Hepatic stellate cell (primary cell): ENCODE results near the gene COX7A1.
A peak's percentile ranks its signal among the peaks of the same experiment; 100 is the strongest.
"Not testable (repeated sequence)": the region's sequence is repeated elsewhere in the genome, so short reads cannot be mapped to it uniquely, and the experiment has no call there.

Source experiments
- DNase-seq: peaks from one replicate; pipeline ENCODE4 v3.0.0; 2011; ENCODE audit warnings: low spot score

COX7A1 gene

DNA sequence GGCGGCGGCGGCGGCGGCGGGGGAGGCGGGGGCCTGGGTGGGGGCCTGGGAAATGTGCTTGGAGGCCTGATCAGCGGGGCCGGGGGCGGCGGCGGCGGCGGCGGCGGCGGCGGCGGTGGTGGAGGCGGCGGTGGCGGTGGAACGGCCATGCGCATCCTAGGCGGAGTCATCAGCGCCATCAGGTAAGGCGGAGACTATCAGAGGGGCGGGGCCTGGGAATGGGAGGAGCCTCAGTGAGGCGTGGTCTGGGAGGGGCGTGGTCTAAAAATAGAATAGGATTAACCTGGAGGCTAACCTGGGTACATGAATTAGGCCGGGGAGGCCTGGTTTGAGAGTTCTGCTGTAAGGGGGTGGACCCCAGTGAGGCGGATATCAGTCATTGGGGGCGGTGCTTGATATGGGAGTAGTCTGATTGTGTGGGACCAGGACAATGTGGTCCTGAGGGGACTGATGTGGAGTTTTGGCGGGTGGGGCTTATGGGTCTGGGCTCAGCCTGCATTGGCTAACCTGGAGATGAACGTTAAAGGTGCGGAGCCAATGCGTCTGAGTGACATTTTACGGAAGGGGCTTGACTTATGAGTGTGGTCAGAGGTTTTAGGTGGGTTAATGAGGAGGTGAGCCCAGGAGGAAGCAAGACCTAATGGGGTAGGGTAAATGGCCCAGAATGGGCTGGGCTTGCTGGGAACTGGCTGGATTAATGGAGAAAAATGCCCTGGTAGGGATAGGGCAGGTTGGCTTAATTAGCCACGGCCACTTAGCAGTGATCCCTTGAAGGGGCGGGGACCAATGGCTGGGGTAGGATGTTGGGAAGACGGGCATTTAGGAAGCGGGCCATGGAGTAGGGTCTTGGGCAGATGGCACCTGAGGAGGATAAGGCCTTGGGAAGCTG is 11.0 kb downstream of the COX7A1 start:
- DNase-seq: peak; percentile 93

DNA sequence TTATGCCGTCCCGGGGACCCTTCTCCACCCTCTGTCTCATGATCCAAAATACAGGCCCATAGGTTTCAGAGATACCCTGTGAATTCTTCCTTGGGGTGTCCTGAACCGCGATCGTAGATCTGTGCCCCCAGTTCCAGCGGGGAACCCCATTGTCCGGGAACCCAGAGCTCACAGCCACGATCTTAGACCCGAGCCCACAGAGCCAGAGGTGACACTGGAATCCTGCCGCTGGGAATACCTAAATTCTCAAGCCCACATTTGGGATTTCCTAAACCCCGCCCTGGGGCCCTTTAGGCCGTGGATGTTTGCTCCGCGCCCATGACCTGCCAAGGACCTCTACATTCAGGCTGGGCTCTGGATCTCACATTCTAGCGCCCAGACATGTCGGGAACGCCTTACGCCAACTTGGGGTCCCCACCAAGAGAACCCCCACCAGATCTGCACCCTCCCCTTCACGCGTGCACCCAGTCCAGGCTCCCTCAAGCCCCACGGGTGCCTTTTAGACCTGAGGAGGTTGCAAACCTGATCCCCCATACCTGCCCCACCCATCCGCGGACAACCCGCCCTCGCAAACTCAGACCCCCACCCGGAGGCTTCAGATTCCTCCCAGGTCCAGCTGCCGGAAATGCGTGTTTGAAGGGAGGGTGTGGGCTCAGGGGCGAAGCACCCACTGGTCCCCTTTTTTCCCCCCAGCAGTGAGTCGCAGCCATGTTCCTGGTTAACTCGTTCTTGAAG is 11.8 kb downstream of the COX7A1 start:
- DNase-seq: peak; percentile 72

DNA sequence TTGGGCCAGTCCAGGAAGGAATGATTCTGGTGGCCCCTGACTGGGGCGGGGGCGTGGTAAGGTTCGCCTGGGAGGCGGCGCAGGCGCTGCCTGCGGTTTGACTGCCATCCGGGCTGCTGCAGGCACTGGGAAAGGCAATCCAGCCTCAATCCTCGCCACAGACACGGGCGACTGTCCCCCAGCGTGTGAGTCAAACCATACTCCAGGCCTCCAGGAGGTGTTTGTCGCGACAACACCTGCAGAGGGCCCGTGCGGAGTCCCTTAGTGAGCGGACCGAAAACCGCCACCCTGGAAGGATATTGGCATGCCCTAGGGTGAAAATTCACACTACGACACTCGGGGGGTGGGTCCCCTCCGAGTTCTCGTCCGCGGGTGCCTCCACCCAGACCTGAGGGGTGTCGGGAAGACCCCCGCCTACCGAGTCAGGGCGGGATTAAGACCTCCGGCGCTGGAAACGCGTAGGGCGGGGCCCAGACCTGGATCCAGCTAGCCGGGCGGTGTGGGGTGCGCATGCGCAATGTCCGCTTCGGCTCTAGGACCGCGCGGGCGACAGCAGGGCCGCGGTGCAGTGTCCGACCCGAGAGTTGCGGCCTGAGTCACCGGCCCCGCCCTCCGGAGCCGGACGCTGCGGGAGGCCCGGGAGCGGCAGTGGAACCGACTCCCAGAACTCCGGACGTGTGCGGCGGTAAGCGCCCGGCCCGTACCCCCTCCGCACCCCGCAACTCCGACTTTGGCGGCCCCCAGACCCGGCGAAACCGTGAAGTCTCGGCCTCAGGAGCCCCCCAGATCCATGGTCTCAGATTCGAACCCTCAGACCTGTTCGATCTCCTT is 12.6 kb downstream of the COX7A1 start, which contains the start of gene CAPNS1:
Gene CAPNS1, plus strand, starts transcription at position 594 of the 831 bp plus-strand sequence. CDS start 946 bp downstream, outside the sequence.
- peak; percentile 98 for DNase-seq

DNA sequence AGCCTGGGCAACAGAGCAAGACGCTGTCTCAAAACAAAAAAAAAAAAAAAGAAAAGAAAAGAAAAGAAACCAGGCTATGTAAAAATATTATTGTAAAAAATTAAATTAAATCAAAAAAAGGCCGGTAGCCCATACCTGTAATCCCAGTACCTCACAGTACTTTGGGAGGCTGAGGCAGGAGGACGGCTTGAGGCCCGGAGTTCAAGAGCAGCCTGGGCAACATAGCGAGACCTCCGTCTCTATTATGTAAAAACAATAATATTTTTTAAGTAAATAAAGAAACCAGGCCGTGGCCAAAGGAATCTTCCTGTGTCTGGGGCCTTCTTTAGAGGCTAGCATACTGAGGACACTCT is 13.2 kb downstream of the COX7A1 start:
- DNase-seq: no peak

DNA sequence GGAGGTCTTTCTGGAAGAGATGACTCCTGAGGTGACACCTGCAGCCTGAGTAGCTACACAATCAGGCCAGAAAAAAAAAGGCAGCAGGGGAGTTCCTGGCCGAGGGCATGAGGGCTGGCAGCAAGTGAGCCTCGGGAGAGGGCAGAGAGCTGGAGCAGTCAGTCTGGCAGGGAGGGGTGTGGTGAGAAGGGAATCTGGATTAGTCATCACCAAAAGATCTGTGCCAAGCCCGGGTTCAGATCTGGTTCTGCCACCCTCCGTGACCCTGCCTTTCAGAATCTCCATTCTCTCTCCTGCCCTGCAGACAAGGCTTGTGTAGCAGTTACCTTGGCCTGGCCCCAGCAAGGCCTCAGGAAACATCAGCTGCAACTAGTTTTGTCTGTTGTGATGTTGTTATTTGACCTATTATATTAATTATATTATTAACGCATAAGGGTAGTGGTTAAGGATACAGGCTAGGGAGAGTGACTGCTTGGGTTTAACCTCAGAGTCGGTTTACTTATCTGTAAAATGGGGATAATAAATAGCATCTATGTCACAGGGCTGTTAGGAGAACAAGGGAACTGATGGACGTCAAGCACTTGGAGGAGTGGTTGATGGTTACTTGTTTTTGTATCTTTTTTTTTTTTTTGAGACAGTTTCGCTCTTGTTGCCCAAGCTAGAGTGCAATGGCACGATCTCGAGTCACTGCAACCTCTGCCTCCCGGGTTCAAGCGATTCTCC is 15.1 kb downstream of the COX7A1 start:
- DNase-seq: peak; percentile 71

DNA sequence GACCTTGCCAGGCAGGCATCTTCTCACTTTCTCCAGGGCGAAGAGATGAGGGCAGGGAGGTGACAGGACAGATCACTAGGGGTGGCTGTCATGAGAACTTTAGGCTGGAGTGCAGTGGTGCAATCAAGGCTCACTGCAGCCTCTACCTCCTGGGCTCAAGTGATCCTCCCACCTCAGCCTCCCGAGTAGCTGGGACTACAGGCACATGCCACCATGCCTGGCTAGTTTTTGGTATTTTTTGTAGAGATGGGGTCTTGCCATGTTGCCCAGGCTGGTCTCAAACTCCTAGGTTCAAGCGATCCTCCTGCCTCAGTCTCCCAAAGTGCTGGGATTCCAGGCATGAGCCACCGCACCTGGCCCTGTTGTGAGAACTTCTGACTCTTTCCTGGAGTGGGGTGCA is 17.4 kb downstream of the COX7A1 start:
- not testable (repeated sequence) for DNase-seq

DNA sequence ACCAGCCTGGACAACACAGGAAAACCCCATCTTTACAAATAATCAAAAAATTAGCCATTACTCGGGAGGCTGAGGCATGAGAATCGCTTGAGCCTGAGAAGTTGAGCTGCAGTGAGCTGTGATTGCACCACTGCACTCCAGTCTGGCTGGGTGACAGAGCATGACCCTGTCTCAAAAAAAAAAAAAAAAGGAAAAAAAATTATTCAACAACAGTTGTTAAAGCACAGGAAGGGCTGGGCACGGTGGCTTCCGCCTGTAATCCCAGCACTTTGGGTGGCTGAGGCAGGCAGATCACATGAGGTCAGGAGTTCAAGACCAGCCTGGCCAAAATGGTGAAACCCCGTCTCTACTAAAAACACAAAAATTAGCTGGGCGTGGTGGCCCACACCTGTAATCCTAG is 21.0 kb downstream of the COX7A1 start:
- DNase-seq: not testable (repeated sequence)

DNA sequence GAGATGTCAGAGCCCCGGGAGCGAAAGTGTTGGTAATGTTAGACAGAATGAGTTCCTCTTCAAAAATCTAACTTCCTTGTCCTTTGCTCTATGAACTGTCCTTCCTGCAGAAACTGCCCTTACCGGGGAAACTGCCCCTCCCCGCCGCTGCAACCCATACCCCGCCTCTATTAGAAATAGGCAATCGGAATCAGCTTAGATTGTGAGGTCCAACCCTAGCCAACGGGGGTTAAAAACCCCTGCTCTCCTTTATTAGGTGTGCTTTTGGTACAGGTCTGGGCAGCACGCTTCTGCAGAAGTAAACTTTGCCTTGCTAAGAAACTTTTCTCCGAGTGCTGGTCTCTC is 23.9 kb downstream of the COX7A1 start:
- DNase-seq: no peak

DNA sequence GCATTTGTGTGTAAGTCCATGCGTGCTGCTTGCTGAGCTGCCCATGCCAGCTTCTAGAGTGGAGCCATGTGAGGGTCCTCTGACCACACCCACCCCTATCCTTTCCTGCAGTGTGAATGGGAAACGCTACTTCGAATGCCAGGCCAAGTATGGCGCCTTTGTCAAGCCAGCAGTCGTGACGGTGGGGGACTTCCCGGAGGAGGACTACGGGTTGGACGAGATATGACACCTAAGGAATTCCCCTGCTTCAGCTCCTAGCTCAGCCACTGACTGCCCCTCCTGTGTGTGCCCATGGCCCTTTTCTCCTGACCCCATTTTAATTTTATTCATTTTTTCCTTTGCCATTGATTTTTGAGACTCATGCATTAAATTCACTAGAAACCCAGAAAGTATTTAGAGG is 26.7 kb downstream of the COX7A1 start:
- DNase-seq: no peak

DNA sequence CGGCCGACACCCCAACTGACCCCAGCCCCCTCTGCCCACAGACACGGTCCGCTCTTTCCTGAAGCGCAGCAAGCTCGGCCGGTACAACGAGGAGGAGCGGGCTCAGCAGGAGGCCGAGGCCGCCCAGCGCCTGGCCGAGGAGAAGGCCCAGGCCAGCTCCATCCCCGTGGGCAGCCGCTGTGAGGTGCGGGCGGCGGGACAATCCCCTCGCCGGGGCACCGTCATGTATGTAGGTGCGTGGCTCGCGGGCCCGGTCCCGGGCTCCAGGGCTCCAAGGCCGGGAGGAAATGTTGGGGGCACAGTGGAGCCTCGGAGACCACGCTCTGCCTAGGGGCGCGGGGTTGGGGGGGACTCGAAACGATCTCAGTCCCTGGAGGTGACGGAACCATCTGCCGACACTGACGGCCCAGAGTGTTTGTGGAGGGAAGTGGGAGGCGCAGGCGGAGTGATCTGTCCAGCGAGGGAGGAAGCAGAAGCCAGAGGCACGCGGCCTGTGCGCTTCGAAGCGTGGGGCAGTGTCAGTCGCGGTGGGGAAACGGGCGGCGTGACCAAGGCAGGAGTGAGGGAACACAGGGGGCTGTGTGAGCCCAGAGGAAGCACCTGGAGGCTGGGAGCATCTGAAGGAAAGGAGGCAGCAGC is 30.6 kb downstream of the COX7A1 start:
- DNase-seq: no peak

DNA sequence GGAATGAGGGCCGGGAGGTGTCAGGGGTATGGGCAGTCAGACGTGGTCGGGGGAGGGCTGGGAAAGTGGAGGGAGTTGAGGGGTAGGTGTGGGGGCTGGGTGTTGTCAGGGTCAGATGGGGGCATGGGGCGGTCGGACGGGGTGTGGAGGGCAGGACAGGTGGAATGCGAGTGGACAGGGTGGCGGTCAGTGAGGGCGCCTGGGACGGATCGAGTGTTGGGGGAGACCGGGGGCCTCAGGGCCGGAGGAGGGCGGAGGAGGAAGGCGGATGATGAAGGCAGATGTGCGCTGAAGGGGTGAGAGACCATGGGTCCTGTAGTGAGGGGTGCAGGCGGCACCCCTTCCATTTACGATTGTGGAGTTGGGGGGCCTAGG is 31.3 kb downstream of the COX7A1 start:
- no peak for DNase-seq

DNA sequence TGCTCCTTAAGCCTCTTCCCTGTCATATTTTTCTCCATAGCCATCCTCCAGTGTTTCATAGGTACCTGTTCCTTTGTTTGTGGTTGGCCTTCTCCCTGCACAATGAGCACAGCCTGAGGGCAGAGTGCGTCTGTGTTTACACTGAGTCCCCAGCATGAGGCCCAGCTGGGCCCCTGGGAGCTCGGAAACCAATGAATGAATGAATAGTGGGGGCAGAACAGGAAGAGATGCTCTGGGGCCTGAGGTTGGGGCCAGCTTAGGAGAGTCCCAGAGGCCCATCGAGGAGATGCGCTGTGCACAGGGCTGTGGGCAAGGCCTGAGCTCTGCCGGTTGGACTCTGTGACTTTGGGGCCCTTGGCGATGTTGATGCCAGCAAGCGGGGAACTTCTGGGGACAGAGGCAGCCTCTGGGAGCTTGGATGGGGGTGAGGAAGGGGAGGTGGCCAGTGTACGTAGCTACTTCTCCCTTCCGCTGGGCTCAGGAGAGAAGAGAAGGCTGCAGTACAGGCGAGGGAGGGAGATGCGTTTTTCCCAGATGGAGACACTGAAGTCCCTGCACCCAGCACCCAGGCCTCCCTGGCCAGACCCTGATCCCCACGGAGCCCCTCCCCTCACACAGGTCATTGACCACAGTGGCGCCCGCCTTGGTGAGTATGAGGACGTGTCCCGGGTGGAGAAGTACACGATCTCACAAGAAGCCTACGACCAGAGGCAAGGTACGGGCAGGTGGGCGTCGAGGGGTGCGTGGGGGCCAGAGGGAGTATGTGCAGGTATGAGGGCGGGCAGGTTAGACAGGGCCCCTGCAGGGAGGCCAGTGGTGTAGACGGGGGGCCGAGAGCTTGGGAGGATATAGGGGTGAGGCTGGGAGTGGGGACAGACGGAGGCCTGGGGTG is 31.9 kb downstream of the COX7A1 start:
- no peak for DNase-seq

DNA sequence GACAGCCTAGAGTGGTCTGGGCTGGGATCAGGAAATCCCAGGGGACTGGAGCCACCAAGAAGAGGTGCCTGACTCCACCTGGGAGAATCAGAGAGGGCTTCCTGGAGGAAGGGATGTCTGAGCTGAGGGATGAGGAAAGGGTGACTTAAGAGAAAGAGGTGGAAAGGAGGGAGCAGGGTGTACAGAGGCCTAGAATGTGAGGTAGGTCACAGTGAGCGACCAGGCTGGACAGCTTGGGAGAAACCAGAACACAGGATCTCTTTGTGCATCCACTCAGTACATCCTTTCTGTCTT is 36.0 kb downstream of the COX7A1 start:
- no peak for DNase-seq

DNA sequence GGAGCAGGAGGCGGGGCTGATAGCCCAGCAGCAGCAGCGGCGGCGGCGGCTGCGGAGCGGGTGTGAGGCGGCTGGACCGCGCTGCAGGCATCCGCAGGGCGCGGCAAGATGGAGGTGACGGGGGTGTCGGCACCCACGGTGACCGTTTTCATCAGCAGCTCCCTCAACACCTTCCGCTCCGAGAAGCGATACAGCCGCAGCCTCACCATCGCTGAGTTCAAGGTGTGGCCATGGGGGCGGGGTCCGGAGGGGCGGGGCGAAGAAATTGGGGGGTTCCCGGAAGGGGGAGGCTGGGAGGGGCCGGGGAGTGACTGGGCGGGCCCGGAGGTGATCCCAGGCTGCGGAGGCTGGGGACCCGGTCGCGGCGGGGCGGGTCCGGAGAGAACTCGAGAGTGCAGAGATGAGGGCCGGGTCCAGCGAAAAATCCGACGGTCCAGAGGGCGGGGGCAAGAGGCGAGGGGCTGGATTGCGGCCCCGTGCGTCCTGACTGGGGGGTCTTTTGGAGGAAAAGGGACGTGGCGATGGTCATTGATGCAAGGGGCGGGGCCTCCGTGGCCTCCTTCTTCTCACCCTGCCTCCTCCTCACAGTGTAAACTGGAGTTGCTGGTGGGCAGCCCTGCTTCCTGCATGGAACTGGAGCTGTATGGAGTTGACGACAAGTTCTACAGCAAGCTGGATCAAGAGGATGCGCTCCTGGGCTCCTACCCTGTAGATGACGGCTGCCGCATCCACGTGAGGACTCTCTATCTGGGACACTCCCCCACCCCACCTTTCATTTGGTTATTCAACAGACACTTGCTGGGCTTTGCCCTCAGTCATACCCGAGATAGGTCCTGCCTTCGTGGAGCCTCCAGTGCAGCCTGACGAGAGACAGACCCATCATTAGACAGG is 36.5 kb downstream of the COX7A1 start, which contains the start of gene TBCB:
Gene TBCB, plus strand, starts transcription at position 16 of the 891 bp plus-strand sequence. Its CDS starts 93 bp downstream, at position 109.
- DNase-seq: no peak

DNA sequence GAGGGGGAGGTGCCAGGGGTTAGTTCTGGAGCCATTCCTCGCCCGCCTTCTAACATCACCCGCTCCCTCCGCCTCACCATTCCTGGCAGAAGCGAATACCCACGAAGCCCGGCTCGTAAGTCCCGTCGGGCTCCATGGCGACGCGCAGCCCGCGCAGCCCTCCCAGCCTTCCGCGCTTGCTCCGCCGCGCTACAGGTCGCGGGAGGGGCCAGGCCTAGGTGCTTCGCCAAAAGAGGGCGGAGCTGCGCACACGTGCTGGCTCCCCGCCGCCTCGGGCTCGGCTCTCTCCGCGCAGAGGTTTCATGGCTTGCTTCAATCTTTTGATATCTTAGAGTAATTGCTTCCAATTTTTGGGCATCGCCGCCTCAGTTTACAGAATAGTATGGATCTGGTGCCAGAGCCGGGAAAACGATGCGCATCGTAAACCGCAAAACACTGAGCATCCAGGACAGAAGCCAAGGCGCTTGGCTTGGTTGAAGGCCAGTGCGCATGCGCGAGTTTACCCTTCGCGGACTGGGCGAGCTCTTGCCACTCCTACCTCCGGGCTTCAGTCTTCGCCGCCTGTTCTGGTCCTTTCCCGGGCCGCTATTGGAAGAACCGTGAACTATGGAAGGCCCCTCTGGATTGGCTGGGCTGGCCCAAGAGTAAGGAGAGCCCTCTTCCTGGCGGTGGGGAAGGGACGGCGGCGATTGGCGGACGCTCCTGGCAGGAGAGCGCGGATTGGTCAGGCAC is 37.4 kb downstream of the COX7A1 start, which contains the start of gene POLR2I:
Gene POLR2I, minus strand, starts transcription at position 155 of the 732 bp plus-strand sequence. Its CDS starts 19 bp downstream, at position 136.
- peak; percentile 100 for DNase-seq

DNA sequence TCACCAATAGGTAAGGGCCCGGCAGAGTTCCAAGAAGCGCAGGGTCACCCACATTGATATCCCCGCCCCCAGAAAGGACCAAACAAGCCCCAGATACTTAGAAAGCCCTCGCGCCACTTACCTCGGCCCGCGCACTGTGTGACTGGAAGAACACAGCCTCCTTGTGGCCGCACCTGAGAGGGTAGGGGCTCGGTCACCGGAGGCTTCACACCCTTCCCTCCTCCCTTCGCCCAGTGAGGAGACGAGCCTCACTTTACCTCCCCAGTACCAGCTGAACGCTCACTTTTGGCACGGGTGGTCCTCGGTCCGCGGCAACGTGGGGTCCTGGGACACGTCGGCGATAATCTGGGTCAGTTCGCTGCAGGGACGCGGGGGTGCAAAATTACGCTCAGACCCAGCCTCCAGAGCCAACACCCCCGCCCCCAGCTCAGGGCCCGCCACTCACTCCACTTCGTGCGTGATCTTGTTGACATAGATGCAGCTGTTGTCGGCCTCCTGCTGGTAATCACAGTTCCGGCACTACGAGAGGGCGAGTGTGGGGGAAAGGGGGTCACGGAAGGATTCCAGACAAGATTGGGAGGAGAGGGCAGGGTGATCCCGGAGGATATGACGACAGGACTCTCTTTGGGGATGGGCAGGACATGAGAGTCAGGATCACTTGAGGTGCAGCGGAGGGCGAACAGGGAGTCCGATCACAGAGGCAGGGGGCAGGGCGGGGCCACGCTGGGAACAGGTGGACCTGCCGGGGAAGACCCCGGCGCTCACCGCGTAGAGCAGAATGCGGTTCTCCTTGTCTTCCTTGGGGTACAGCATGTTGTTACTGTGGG is 38.1 kb downstream of the COX7A1 start:
- DNase-seq: peak; percentile 52

DNA sequence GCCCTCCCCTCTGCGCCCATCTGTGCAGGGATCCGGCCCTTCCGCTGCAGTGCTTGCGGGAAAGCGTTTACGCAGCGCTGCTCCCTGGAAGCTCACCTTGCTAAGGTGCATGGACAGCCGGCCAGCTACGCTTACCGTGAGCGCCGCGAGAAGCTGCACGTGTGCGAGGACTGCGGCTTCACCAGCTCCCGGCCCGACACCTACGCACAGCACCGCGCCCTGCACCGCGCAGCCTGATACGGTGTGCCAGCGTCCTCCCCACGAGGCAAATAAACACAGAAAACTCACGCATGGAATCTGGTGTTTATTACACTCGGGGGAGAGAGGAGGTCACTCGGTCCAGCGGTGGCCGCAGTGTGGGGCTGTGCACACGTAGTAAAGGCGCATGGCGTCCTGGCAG is 38.8 kb downstream of the COX7A1 start:
- no peak for DNase-seq

DNA sequence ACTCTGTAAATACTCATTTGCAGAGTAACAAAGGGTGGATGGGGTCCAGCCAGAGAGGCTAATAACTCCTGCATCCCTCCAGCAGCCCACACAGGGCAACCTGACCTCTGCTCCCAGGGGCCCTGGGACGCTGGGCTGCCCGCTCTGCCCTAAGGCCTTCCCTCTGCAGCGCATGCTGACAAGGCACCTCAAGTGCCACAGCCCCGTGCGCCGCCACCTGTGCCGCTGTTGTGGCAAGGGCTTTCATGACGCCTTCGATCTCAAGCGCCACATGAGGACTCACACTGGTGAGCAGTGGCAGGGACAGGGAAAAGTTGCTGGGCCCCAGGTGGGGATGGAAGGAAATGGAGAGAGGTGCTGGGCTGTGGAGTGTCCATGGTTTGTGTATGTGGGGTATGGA is 39.6 kb downstream of the COX7A1 start:
- DNase-seq: no peak
